GM18868 (cell line): ENCODE results near the gene SPEM3.
A peak's percentile ranks its signal among the peaks of the same experiment; 100 is the strongest.

Source experiments
- ATAC-seq: cut with Tn5 transposase; IDR thresholded peaks from one replicate; pipeline ENCODE4 v1.9.1; 2021; ENCODE audit warnings: mild to moderate bottlenecking, moderate library complexity; ENCODE audit not compliant: unreplicated experiment

Gene SPEM3

GRCh38 chr17:7428557-7428956, at the start of gene SPEM3:
SPEM3 (plus strand) TSS chr17:7428857; CDS start chr17:7428903, 46 bp downstream.
- ATAC-seq, result no peak

DNA sequence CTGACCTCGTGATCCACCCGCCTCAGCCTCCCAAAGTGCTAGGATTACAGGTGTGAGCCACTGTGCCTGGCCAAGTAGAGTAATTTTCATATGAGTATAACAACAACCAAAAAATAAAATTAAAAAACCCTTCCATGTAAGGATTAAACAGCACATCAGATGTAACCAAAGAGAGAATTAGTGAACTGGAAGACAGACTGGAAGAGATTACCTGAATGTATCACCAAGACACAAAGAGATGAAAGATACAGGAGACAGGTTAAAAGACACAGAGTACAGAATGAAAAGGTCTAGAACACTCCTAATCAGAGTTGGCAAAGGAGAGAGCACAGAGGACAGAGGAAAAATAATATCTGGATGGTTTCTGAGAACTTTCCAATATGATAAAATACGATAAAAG, 49.5 kb upstream of the SPEM3 start:
- no peak for ATAC-seq

- ATAC-seq, result no peak
Observed at GRCh38 chr17:7380321-7380720, 48.3 kb upstream of the SPEM3 start.

DNA sequence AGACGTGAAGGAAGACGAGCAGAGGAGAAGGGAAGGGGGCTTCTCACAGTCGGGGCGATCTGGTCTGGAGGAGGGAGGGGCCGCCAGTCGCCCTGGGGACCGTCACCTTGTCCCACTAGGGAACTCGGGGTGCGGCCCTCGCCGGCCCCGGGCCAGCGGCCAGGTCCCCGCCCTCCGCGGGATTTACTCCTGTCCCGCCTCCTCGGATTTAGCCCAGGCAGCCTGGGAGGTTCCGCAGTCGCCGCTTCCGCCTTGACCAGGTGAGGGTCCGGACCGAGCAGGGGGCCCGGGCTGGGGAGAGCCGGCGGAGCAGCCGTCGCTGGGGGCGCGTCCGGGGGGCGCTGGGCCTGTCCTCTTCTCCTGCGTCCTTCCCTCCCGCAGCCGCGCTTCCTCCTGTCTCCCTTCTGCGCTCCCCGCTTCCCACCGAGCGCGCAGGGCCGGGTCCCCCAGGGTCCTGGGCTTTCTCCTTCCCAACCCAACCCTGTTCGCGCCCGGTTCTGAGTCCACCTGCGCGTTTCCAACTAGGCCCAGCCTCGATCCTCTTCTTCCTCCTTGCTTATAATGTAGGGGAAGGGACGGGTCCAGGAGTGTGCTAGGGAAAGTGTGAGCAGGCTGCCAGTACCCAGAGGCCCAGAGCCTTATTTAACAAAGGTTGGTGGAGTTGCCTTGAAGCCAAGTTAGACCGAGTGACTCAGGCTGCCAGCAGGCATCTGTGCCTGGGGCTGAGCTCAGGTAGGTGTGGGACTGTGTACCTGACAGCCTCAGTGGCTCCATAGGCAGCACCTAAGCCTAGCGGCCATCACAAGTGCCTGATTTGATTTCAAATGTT, 47.6 kb upstream of the SPEM3 start, which contains the start of gene TNK1:
TNK1 (plus strand) TSS at position 235 of the 829 bp plus-strand sequence. CDS start 1,838 bp downstream, outside the sequence.
- no peak for ATAC-seq

GRCh38 chr17:7382901-7383300, 45.8 kb upstream of the SPEM3 start:
- ATAC-seq, result no peak

- no peak for ATAC-seq
Observed at GRCh38 chr17:7383371-7383741, 45.3 kb upstream of the SPEM3 start.

DNA sequence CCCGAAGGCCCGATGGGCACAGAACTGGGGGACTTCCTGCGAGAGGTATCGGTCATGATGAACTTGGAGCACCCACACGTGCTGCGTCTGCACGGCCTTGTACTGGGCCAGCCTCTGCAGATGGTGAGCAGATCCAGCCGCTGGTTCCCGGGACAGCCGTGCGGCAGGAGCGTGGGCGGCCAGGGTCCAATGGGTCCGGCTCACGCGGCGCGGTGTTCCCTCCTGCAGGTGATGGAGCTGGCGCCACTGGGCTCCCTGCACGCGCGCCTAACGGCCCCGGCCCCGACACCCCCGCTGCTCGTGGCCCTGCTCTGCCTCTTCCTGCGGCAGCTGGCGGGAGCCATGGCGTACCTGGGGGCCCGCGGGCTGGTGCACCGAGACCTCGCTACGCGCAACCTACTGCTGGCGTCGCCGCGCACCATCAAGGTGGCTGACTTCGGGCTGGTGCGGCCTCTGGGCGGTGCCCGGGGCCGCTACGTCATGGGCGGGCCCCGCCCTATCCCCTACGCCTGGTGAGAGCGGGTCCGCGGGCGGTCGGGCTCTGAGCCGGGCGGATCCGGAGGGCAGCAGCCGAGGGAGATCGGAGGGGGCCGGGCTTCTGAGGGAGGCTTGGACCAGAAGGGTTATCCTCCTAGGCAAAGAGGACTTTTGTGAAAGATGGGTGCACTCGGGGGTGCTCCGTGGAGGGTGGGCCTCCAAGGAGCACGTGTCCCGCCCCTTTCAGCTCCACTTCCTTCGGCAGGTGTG, 44.7 kb upstream of the SPEM3 start:
- peak; percentile 74 for ATAC-seq

GRCh38 chr17:7384489-7385081, 44.1 kb upstream of the SPEM3 start:
- no peak for ATAC-seq

GRCh38 chr17:7388856-7389255, 39.8 kb upstream of the SPEM3 start:
- no peak for ATAC-seq

- no peak for ATAC-seq
Observed at GRCh38 chr17:7389924-7390910, 38.4 kb upstream of the SPEM3 start.

- ATAC-seq, result no peak
Observed at GRCh38 chr17:7391307-7391706, 37.4 kb upstream of the SPEM3 start.

GRCh38 chr17:7392696-7393612, 35.7 kb upstream of the SPEM3 start:
- no peak for ATAC-seq

DNA sequence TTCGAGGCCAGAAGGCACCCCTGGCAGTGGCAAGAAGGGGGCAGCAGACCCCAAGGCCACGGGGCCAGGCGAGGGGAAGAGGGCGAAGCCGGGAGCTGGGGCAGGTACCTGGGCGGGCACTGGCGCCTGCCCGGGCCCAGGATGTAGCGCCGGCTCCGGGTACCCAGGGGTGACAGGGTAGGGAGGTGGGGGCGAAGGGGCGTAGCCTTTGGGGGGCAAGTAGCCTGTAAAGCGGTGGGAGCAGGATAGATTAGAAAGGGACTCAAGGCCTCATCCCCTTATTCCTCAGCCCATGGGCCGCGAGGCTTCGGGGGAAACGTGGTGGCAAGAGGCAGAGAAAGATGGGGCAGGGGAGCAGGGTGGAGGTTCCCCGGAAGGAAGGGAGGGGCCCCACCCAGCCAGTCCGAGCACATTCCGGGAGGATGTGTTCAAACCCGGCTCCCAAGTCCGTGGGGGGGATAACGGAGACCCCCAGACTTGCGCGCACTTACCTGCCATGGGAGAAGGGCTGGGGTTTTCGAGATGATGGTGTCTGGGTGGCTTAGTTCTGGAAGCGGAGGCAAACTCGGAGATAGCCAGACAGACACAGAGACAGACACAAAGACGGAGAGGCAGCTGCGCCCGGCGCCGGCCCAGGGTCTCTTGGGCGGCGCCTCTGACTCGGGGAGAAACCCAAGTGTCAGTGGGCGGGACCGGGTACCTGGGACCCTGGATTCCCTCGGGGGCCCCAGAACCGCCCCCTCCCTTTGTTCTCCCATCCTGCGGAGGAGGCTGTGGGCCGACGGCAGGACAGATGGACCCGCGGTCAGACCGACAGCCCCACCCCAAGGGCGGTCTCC, 34.8 kb upstream of the SPEM3 start:
- ATAC-seq, result peak; percentile 49

GRCh38 chr17:7394452-7395191, 34.0 kb upstream of the SPEM3 start, which contains the start of gene PLSCR3:
PLSCR3 (minus strand) TSS chr17:7394525; CDS start chr17:7394110, 415 bp downstream.
- ATAC-seq, result peak; percentile 76

- ATAC-seq, result no peak
Observed at GRCh38 chr17:7396147-7396546, 32.5 kb upstream of the SPEM3 start.

- no peak for ATAC-seq
Observed at GRCh38 chr17:7398612-7399011, 30.0 kb upstream of the SPEM3 start.

- no peak for ATAC-seq
Observed at GRCh38 chr17:7403043-7403726, 25.5 kb upstream of the SPEM3 start.
